Panc1 (cell line): ENCODE data around the gene TMEM100. TPM values are rescaled to one million over a fixed set of nuclear protein-coding genes. Genes with fewer than 3 reads are reported as not detected.
A peak's percentile ranks its signal among the peaks of the same experiment; 100 is the strongest.

Experiments used
- ATAC-seq: fragments of 200-7000 bp; cut with Tn5 transposase; 2 replicates; pipeline ENCODE4 v1.9.1; 2020; ENCODE audit warnings: mild to moderate bottlenecking, moderate library complexity
- BruUV-seq: library from RNA; stranded (reverse); fragments of 400-500 nt; replicated peaks from 2 replicates; lab custom pipeline; 2021; lab: Mats Ljungman, UMichigan
- CTCF ChIA-PET: fragments of 300-600 bp; sonication (Branson Sonifier 250); formaldehyde crosslinking; loops from one replicate; lab custom pipeline; 2022; ENCODE audit warnings: antibody characterized with exemption; lab: Charles Lee
- POLR2A ChIA-PET: fragments of 300-600 bp; sonication (Branson Sonifier 250); formaldehyde crosslinking; loops from one replicate; lab custom pipeline; 2022; ENCODE audit warnings: antibody characterized with exemption; lab: Charles Lee
- DNase-seq: peaks from one replicate; pipeline ENCODE4 v3.0.0-alpha.2; 2010; ENCODE audit warnings: low read depth, low spot score
- H3K27ac ChIP-seq: 2 replicates; pipeline ENCODE4 v1.5.1; 2011; ENCODE audit warnings: mild to moderate bottlenecking, low read length, inconsistent platforms
- H3K27me3 ChIP-seq: fragments of 200-500 bp; sonication (Bioruptor generic); 2 replicates; pipeline ENCODE4 v1.6.0; 2014; ENCODE audit warnings: low read length, inconsistent platforms; ENCODE audit not compliant: control insufficient read depth, insufficient read depth
- H3K36me3 ChIP-seq: fragments of 200-500 bp; sonication (Bioruptor generic); 2 replicates; pipeline ENCODE4 v1.5.1; 2014; ENCODE audit warnings: inconsistent platforms, mild to moderate bottlenecking, low read length, moderate library complexity; ENCODE audit not compliant: control insufficient read depth, insufficient read depth
- H3K4me1 ChIP-seq: 2 replicates; pipeline ENCODE4 v1.5.1; 2011; ENCODE audit warnings: inconsistent platforms, mild to moderate bottlenecking, low read length, moderate library complexity; ENCODE audit not compliant: control insufficient read depth, insufficient read depth
- H3K4me3 ChIP-seq, 2 experiments: 2 replicates each; pipeline ENCODE4 v1.5.1; 2011 to 2012; ENCODE audit warnings: low read depth in 2 of 2, low read length in 2 of 2, mild to moderate bottlenecking in 2 of 2, inconsistent platforms in 1 of 2, moderate library complexity in 1 of 2
- H3K9me3 ChIP-seq: fragments of 200-500 bp; sonication (Bioruptor generic); 2 replicates; pipeline ENCODE4 v1.5.1; 2014; ENCODE audit warnings: low read depth, mild to moderate bottlenecking, inconsistent platforms, low read length, moderate library complexity; ENCODE audit not compliant: control insufficient read depth, insufficient read depth
- CTCF ChIP-seq: fragments of 450-650 bp; IDR thresholded peaks from 2 replicates; pipeline ENCODE4 v1.5.1; 2017; ENCODE audit warnings: mild to moderate bottlenecking
- POLR2AphosphoS5 ChIP-seq: IDR thresholded peaks from 2 replicates; pipeline ENCODE4 v1.6.1; 2012; ENCODE audit warnings: mild to moderate bottlenecking, low read depth, low read length, moderate library complexity
- SIN3A ChIP-seq: IDR thresholded peaks from 2 replicates; pipeline ENCODE4 v1.6.1; 2012; ENCODE audit warnings: low read depth, mild to moderate bottlenecking, low read length, moderate library complexity, borderline replicate concordance; ENCODE audit not compliant: insufficient read depth
- TCF7L2 ChIP-seq: IDR thresholded peaks from 2 replicates; pipeline ENCODE4 v1.6.1; 2011; ENCODE audit warnings: mild to moderate bottlenecking, low read depth, low read length, inconsistent platforms
- in situ Hi-C: cut with HindIII; loops from 2 replicates; pipeline ENCODE4 v1.10.0; 2016; ENCODE audit warnings: low sequenced_read_pairs, low pct_unique_long_range_greater_than_20kb
- intact Hi-C: fragments of 100-400 bp; cut with micrococcal nuclease; formaldehyde crosslinking; loops from one replicate; pipeline ENCODE4 v1.10.0; 2022; ENCODE audit not compliant: unreplicated experiment
- total RNA-seq: library from RNA; stranded (reverse); gene quantifications from one replicate; pipeline ENCODE4 v1.2.1, GENCODE V29; 2021; ENCODE audit not compliant: unreplicated experiment
- TF ChIP-seq, protein P1 (sequence below), 2 experiments: IDR thresholded peaks; 2 replicates each; pipeline ENCODE4 v1.6.1; 2011 to 2012; ENCODE audit warnings: low read depth in 2 of 2, control low read depth in 1 of 2, low read length in 1 of 2, mild to moderate bottlenecking in 1 of 2, moderate library complexity in 1 of 2; ENCODE audit not compliant: insufficient read depth in 1 of 2

Gene TMEM100
- total RNA-seq, 1 experiment from 2014 or later = 0.10 TPM

DNA sequence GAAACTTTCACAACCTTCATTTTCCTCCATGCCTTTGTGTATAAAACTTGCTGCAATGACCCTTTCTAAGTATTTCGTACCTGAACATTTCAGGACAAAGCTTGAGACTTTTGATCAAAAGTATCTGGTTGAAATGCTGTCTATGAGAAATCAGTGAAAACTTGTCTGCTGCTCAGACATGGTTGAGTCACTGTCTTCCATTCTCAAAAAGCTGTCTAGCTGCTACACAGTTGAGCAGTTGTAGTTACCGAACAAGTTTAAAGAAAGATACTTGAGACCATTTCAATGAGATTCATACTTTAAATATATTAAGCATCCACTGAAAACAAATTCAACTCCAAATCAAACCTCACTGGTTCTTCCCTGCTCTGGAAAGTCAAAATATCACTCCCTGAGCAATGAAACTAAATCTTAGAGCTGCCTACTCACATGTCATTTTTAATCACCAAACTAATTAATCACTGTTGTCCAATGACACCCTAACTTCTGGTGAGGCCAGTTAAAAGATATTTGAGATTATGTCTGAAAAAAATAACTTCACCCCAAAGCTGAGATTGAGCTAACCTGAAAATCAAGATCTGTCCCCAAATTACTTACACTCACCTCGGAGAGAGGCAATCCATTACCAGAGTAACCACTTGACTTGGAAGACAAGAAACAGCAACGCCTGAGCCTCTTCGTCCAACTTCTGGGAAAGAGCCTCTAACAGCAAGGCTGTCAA is 488 bp downstream of the TMEM100 start:
- ChIA-PET POLR2A (no interaction called here), CTCF (interaction anchor here (0.6 kb wide), 1 partner anchor 198 kb away, joined by 3 read pairs; no protein-coding TSS in a partner anchor)
- no peak for TF ChIP-seq SIN3A
- TF ChIP-seq CTCF = no peak
- no peak for TF ChIP-seq TCF7L2
- no peak for TF ChIP-seq POLR2AphosphoS5
- TF ChIP-seq, protein P1, sequence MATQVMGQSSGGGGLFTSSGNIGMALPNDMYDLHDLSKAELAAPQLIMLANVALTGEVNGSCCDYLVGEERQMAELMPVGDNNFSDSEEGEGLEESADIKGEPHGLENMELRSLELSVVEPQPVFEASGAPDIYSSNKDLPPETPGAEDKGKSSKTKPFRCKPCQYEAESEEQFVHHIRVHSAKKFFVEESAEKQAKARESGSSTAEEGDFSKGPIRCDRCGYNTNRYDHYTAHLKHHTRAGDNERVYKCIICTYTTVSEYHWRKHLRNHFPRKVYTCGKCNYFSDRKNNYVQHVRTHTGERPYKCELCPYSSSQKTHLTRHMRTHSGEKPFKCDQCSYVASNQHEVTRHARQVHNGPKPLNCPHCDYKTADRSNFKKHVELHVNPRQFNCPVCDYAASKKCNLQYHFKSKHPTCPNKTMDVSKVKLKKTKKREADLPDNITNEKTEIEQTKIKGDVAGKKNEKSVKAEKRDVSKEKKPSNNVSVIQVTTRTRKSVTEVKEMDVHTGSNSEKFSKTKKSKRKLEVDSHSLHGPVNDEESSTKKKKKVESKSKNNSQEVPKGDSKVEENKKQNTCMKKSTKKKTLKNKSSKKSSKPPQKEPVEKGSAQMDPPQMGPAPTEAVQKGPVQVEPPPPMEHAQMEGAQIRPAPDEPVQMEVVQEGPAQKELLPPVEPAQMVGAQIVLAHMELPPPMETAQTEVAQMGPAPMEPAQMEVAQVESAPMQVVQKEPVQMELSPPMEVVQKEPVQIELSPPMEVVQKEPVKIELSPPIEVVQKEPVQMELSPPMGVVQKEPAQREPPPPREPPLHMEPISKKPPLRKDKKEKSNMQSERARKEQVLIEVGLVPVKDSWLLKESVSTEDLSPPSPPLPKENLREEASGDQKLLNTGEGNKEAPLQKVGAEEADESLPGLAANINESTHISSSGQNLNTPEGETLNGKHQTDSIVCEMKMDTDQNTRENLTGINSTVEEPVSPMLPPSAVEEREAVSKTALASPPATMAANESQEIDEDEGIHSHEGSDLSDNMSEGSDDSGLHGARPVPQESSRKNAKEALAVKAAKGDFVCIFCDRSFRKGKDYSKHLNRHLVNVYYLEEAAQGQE (IDR thresholded peaks at IDR 0.05; ENCODE audit: insufficient read depth in 1 of 2, low read depth in 2 of 2, low read length in 1 of 2) = no peak
- H3K27me3 ChIP-seq = peaks cover 18% of the 10 kb centered on the region
- DNase-seq = no peak
- H3K36me3 ChIP-seq = no peaks in the 10 kb centered on the region
- H3K27ac ChIP-seq = no peak overlapping the region
- no peaks in the 10 kb centered on the region for H3K9me3 ChIP-seq
- 0 out of 2 replicates have a peak, but pooled peaks cover 5% of the 10 kb centered on the region for H3K4me1 ChIP-seq
- peak overlapping the region in 1 of 2 experiments; percentile 17; a peak in 3 of 4 replicates for H3K4me3 ChIP-seq
- in situ Hi-C loops (no loop called here), intact Hi-C loops (no loop called here)
- BruUV-seq = no TSS peak
- ATAC-seq = peak; percentile 32

DNA sequence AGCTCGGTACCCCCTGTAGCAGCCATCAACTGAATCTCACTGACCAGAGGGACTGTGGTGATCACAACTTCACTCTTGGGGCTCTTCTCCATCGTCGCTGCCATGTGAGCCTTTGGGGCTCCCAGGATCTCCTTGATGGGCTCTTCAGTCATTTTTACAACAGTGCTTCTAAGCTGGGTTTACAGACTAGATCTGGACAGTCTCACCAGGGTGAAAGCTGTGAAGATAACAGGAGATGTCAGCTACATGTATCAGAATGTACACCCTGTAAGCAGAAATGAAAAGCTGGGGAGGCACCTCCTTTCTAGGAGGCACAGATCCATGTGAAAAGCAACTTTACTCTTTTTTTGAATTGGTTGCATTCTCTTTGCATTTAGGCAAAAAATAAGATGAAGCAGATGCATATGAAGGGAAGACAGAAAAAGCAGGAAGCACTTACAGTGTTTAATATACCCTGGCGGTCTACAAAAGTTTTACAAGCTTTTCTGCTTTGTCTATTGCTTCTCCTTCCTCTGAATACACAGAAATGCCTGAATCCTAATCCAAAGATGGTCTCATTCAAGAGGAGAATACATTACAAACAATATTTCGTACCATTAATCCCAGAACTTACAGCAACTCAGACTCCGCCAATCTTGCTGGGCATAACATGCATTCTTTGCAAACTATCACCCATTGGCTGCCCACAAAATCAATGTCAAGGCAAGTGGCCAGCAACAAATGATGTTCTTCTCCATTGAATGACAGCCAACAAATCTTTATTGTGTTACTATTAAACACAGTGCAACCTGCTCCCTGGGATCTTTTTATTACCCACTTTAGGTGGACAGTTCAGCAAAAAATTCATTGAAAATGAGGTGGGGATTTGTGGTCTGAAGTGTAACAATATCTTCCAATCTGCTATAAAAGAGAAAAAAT is 1.5 kb downstream of the TMEM100 start:
- intact Hi-C loops = no loop called here
- ATAC-seq = no peak
- no peak for DNase-seq
- POLR2A ChIA-PET = no interaction called here
- no peaks in the 10 kb centered on the region for H3K36me3 ChIP-seq
- H3K27me3 ChIP-seq = peaks cover 15% of the 10 kb centered on the region
- H3K4me3 ChIP-seq = no peak overlapping the region
- TF ChIP-seq SIN3A = no peak
- TF ChIP-seq TCF7L2 = no peak
- TF ChIP-seq, protein P1 (IDR thresholded peaks at IDR 0.05; ENCODE audit: insufficient read depth in 1 of 2, low read depth in 2 of 2, low read length in 1 of 2) = no peak
- TF ChIP-seq CTCF = no peak
- TF ChIP-seq POLR2AphosphoS5 = no peak
- no peaks in the 10 kb centered on the region for H3K9me3 ChIP-seq
- H3K27ac ChIP-seq = no peak overlapping the region
- CTCF ChIA-PET = interaction anchor here (0.6 kb wide), 2 partner anchors 18 to 197 kb away, joined by 3 to 7 read pairs; no protein-coding TSS in a partner anchor
- no TSS peak for BruUV-seq
- 0 out of 2 replicates have a peak, but pooled peaks cover 5% of the 10 kb centered on the region for H3K4me1 ChIP-seq
- in situ Hi-C loops = no loop called here
